Measurements from ENCODE around the gene BTN2A1.
"Not testable (repeated sequence)": the region's sequence is repeated elsewhere in the genome, so short reads cannot be mapped to it uniquely, and the experiment has no call there.

Gene BTN2A1

GRCh38 chr6:26433680-26434079 is 24.1 kb upstream of the BTN2A1 start:
- FAIRE-seq = not testable (repeated sequence)

GRCh38 chr6:26436018-26436417 is 21.7 kb upstream of the BTN2A1 start:
- FAIRE-seq = no peak

- FAIRE-seq = no peak
These were observed 20.2 kb upstream of the BTN2A1 start for GRCh38 chr6:26437550-26437949.

GRCh38 chr6:26438000-26438399 is 19.8 kb upstream of the BTN2A1 start:
- no peak for FAIRE-seq

- no peak for FAIRE-seq
These were observed 18.3 kb upstream of the BTN2A1 start for GRCh38 chr6:26439151-26440125.

GRCh38 chr6:26440977-26441358 is 16.8 kb upstream of the BTN2A1 start:
- no peak for FAIRE-seq

GRCh38 chr6:26441977-26442376 is 15.8 kb upstream of the BTN2A1 start:
- no peak for FAIRE-seq

- FAIRE-seq = no peak
These were observed 11.7 kb upstream of the BTN2A1 start for GRCh38 chr6:26445934-26446667.

- FAIRE-seq = no peak
These were observed 10.5 kb upstream of the BTN2A1 start for GRCh38 chr6:26447257-26447656.

- no peak for FAIRE-seq
These were observed 7.5 kb upstream of the BTN2A1 start for GRCh38 chr6:26450240-26450639.

GRCh38 chr6:26452631-26453235 is 5.0 kb upstream of the BTN2A1 start:
- FAIRE-seq = no peak

GRCh38 chr6:26454631-26455030 is 3.1 kb upstream of the BTN2A1 start:
- no peak for FAIRE-seq

GRCh38 chr6:26455357-26455970 is 2.3 kb upstream of the BTN2A1 start:
- FAIRE-seq = no peak

GRCh38 chr6:26457264-26457805 is 420 bp upstream of the BTN2A1 start:
- no peak for FAIRE-seq

GRCh38 chr6:26459023-26459810 is 1.5 kb downstream of the BTN2A1 start:
- no peak for FAIRE-seq

- FAIRE-seq = not testable (repeated sequence)
These were observed 3.6 kb downstream of the BTN2A1 start for GRCh38 chr6:26461353-26461752.

GRCh38 chr6:26464014-26464413 is 6.3 kb downstream of the BTN2A1 start:
- FAIRE-seq = no peak

GRCh38 chr6:26464416-26465131 is 6.8 kb downstream of the BTN2A1 start:
- no peak for FAIRE-seq

GRCh38 chr6:26465776-26466175 is 8.0 kb downstream of the BTN2A1 start:
- no peak for FAIRE-seq

GRCh38 chr6:26468829-26469228 is 11.1 kb downstream of the BTN2A1 start:
- no peak for FAIRE-seq

- FAIRE-seq = no peak
These were observed 12.9 kb downstream of the BTN2A1 start for GRCh38 chr6:26470643-26471042.

Measured in TTC549 (cell line).